Left cardiac atrium (tissue), 4 donors: ENCODE measurements around the gene TMEM221. TPM values are rescaled to one million over a fixed set of nuclear protein-coding genes. Genes with fewer than 3 reads are reported as not detected.

Experiments
- ATAC-seq, 2 donors: fragments of 200-7000 bp; cut with Tn5 transposase; one replicate each; pipeline ENCODE4 v1.9.1; 2020; ENCODE audit warnings: mild to moderate bottlenecking in 2 of 2, moderate library complexity in 2 of 2
- DNase-seq: peaks from one replicate; pipeline ENCODE4 v3.0.0-alpha.2; 2020
- intact Hi-C, 2 donors: fragments of 100-400 bp; cut with DNase I; formaldehyde crosslinking; loops; one replicate each; pipeline versions ENCODE4 v1.14.1 to v1.15.1; 2022 to 2023
- total RNA-seq, 2 donors: library from RNA; stranded (reverse); fragmentation: NEBNext Ultra II Directional; extraction: Animal tissue kit (Norgen Biotek cat#: 25700); gene quantifications; one replicate each; pipeline ENCODE4 v1.2.1, GENCODE V29; 2021
- donor health status: DM: no; HTN: yes; CAD: no.
- donor health status: DM: no; HTN: yes; CAD: no; lungs with severe emphysema.
- donor health status: DM: yes; HTN: yes; CAD: no.
- donor health status: Dilated cardiomyopathy.

The TMEM221 gene
- total RNA-seq, 2 donors from 2014 or later, result 0.18 to 0.21 TPM

DNA sequence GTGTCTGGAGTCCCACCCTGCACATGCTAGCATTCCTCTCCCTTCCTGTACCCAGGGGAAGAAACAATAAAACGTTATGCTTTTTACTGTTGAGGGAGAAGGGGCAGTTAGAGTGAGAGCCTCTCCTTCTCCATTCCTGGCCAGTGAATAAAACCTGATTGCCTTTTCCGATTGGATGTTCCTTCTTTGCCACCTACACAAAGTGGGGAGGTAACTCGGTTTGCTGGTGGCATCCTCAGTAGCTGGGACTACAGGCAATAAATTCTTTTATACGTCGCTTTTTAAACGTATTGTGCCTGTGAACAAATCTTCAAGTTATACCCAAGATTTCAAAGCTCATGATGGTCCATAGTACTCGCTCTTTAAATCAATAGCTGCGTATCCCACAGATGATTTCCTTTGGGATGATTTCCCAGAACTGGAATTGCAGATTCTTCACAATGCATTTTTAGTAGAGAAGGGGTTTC is 29.3 kb downstream of the TMEM221 start:
- DNase-seq, result no peak
- no peak for ATAC-seq
- intact Hi-C loops, result no loop called here

DNA sequence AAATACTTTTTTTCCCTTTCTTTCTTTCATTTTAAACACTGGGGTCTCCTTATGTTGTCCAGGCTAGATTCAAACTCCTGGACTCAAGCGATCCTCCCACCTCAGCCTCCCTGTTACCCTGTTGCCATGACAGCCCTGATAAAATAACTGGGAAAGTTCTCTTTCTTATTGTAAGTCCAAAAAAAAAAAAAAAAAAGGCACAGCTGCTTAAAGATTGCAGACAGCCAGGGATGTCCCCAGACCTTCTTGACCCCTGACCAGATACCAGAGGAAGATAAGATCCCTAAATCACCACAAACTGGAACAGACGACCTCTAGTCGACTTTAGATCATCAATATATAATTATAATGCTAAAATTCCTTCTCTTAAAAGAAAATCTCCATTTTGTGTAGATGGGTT is 29.8 kb downstream of the TMEM221 start:
- DNase-seq, result no peak
- ATAC-seq, result no peak
- intact Hi-C loops, result no loop called here

DNA sequence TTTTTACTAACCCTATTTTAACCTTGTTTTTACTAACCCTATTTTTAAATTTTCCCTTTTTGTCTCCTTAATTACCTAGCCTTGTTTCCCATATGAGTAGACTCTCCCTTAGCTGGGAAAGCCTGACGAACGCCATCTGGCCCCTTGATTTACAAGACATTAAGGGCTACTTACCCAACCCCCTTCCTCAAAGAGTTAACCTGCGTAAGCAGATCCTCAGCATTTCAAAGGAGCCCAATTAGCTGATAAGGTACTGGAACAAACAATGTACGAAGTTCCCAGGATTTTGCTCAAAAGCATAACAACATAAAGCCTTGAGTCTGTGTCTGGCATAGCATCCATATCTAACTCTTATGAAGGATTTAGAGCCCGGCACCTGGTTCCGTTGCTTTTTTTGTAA is 33.3 kb downstream of the TMEM221 start:
- intact Hi-C loops, result no loop called here
- DNase-seq (no peak), ATAC-seq (no peak)

DNA sequence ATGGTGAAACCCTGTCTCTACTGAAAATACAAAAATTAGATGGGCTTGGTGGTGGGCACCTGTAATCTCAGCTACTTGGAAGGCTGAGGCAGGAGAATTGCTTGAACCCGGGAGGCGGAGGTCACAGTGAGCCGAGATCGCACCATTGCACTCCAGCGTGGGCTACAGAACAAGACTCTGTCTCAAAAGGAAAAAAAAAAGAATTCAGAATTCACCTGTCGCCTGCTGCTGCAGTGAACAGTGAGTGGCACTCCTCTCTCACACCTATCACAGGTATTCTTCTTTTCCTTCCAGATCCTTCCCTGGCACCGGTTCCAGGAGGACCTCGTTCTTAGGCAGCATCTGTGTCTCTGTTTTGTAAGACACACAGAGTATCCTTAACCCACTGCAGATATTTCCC is 34.4 kb downstream of the TMEM221 start:
- no peak for ATAC-seq
- intact Hi-C loops, result no loop called here
- no peak for DNase-seq

DNA sequence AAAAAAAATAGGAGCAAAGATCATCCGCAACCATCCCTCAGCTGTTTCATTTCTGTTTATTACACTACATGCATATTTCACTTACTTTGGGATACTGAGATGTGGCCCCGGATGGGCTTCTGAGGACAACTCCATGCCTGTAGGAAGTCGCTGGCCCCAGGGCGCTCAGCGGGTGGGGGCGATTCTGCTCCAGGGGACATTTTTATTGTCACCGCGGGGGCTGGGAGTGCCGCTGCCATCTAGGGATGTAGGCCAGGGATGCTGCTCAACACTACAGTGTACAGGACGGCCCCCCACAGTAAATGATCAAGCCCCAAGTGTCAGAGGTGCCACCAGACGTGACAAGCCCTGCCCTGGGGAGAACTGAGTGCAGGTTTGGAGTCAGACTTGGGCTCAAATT is 36.7 kb downstream of the TMEM221 start:
- intact Hi-C loops, result no loop called here
- ATAC-seq (no peak), DNase-seq (no peak)

DNA sequence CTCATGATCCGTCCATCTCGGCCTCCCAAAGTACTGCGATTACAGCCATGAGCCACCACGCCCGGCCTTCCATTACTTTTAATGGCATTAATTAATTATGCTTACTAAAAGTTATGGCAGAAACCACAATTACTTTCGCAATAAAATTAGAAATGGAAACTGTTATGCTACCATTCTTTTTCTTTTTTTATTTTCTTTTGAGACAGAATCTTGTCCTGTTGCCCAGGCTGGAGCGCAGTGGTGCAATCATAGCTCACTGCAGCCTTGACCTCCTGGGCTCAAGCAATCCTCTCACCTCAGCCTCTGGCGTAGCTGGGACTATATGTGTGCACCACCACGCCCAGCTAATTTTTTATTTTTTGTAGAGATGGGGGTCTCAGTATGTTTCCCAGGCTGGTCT is 38.5 kb downstream of the TMEM221 start:
- intact Hi-C loops, result no loop called here
- DNase-seq (no peak), ATAC-seq (no peak)

DNA sequence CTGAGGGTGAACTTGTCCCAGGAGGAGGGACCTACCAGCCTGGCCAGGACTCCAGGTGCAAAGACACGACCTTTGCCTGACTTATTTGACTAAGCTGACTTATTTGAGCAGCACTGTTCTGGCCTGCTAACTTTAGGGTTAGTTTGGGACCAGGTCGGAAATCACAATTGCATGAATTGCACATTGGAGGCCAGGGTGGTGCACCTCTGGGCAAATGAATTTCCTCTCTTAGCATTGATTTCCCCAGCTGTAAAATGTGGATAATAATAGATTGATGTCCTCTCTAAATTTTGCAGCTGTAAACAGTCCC is 41.6 kb downstream of the TMEM221 start:
- DNase-seq (no peak), ATAC-seq (no peak)
- intact Hi-C loops, result no loop called here

DNA sequence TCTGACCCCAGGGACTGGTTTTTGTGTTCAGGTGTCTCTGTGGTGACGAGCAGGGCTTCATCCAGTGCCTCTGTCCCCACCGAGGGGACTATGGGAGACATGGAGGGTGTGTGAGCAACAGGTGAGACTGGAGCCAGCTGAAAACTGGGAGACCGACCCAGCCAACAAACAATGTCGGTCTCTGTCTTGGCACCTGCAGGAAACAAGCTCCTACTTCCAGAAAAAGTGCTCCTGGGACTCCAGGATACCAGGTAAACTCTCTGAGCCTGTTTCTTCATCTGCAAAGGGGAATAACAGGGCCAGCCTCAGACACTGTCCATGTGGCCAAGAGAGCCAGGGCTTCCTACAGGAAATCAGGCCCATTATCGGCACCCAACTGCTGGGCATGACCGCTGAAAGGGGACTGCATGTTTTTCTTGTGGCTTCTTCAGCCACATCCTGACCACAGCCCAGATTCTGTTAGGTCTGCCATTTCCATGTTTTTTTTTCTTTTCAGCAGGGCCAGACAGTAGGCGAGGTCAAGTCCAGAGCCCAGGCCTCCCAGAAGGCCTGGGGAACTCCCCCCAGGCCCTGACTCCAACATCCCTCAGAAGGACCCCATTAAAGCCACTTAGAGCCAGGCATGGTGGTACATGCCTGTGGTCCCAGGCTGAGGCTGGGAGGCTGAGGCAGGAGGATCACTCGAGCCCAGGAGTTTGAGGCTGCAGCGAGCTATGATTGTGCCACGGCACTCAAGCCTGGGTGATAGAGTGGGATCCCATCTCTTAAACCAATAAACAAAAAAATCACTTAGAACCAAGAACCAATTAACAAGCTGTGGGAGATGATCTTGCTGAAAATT is 42.2 kb downstream of the TMEM221 start:
- ATAC-seq (peak in 1 of 2 donors; percentile 20), DNase-seq (no peak)
- intact Hi-C loops, result no loop called here

DNA sequence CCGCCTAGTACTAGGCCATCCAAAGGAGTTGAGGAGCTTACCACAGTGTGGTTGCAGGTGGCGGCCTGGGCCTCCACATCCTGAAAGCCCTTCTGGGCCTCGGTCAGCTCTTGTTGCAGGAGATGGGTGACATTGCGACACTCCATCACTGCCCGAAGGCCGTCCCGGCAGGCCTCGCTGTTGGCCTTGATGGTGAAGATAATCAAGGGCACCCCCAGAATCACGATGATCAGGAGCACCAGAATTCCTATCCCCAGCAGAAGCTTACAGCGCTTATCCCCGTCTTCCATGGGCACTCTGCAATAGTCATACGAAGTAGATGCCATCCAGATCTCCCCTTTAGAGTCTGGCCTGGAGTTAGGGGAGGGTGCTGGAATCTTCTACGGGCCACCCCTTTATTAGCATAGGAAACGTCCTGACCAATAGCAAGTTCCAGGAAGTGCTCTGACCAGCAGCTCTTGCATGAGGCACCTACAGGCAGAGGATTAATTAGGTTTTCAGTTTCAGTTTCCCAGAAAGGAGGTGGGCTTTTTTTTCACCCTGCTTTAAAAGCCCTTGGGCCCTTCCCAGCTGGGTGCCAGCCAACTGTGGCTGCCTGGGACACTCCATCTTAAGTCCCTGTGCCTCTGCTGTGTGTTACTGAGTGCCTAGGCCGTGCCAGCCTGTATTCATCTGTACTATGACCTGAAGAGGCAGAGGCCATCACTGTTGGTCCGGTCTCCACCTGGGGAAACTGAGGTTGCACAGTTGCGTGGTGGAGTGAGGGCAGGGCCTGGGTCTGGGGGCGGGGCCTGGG is 43.0 kb downstream of the TMEM221 start, which contains the start of gene BST2:
BST2 (minus strand) TSS at position 381 of the 796 bp plus-strand sequence; CDS start at position 326, 55 bp downstream.
- DNase-seq, result peak; percentile 81
- ATAC-seq, result peak; percentile 92 to 93
- intact Hi-C loops, result no loop called here

DNA sequence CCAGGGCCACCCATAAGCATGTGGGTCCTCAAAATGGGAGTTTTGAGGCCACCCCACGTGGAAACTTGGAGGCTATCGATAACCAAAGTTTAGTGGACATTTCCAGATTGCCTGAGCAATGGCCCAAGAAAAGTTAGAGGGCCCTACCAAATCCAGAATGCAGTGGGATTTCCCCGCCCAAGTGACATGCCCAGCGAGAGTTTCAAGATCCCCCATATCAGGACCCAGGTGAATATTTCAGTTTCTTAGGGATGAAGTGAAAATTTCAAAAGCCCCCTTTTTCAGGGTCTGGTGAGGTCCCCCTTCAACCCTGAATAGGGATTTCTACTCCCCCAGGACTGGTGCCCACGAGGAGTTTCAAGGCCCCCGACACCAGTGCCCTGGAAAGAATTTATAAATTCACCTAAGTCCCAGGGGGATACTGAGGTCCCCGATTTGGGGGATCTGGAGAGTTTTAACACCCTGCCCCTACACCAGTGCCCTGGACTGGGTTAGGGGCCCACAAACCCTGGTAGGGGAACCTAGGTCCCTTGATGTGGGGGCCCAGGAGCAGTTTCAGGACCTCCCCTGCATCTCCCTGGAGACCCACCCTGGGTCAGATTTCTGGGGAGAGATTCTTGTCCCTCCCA is 43.7 kb downstream of the TMEM221 start:
- intact Hi-C loops, result no loop called here
- DNase-seq (no peak), ATAC-seq (no peak)

DNA sequence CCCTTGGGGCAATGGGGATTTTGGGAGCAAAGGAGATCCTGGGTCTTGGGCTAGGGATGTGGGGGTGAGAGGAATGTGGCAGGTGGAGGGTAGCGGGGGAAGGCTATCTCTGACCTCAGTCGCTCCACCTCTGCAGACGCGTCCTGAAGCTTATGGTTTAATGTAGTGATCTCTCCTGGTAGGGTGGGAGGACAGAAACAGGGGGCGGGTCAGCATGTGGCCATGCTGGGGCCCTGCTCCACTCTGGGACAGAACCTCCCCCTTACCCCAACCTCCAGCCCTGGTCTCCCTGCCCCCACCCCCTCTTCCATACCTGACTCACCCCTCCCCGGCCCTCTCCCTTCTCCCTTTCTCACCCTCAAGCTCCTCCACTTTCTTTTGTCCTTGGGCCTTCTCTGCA is 44.5 kb downstream of the TMEM221 start:
- no peak for DNase-seq
- ATAC-seq, result no peak
- intact Hi-C loops, result no loop called here

DNA sequence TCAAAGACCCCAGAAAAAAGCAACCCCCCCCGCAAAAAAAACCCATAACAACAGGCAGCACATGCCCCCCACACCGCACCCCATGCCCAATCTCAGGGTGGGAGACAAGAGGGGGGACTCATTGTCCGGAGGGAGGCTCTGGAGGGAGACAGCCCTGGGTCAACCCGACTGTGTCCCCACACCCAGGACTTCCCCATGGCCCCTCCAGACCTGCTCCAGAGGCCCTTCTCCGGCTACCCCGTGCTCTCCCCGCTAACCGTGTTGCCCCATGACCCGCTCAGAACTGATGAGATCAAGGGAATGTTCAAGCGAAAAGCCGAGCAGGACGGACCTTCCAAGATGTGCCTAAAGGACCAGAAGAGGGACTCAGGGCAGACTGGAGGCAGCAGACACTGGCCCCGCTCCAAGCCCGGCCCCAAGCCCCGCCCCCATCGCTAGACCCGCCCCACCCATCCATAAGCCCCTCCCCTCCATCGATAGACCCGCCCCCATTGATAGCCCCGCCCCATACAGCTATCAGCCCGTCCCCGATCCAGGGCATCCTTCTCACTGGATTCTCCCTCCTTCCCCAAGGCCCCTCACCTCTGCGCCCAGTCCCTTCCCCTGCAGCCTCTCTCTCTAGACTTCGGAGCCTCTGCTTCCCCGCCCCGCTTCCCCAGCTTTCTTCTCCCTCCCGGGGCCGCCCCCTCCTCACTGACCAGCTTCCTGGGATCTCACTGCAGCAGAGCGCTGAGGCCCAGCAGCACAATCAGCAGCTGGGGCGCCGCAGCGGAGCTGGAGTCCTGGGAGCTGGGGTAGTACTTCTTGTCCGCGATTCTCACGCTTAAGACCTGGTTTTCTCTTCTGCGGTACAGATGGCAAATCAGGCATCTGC is 45.2 kb downstream of the TMEM221 start:
- ATAC-seq, result peak; percentile 17 to 35
- DNase-seq, result peak; percentile 38
- intact Hi-C loops, result no loop called here

DNA sequence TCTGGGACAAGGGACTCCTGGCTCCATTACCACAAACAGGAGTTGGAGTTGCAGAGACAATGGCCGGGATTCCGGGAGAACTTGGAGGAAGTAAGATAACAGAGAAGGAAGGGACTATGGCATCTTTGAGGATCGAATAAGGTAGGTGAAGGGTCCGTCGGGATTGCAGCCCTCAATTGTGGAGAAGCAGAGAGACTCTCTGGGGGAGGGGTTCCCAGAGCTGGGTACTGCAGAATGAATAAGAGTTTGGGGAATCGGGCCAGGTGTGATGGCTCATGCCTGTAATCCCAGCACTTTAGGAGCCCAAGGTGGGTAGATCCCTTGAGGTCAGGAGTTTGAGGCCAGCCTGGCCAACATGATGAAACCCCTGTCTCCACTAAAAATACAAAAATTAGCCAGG is 46.8 kb downstream of the TMEM221 start:
- DNase-seq, result no peak
- intact Hi-C loops, result no loop called here
- no peak for ATAC-seq

DNA sequence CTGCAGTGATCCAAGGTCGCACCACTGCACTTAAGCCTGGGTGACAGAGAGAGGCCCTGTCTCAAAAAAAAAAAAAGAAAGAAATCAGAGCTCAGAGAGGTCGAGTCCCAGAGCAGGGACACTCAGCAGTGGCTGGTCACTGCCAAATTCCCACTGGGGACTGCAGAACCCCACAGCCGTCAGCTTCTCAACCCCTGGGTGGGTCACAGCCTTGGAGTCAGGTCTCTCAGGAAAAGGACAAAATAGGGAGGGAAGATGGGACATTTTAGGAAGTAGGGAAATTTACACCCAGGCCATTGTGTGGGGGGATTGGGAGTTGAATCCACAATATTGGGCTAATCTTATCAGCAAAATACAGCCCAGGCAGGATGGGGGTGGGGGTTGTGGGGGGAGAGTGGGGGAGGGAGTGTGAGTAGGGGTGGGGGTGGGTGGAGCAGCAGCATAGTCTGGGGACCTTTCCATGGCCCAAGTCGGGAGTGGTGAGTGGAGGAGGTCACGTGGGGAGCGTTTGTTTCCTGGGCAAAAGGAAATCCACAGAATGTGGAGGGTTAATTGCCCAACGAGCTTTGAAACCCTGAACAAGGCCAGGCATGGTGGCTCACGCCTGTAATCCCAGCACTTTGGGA is 49.5 kb downstream of the TMEM221 start:
- DNase-seq (no peak), ATAC-seq (no peak)
- intact Hi-C loops, result loop anchor here in 1 of 2 donors (10.0 kb wide), 1 partner anchor 66 kb away; the partner anchor contains the start of gene NXNL1

DNA sequence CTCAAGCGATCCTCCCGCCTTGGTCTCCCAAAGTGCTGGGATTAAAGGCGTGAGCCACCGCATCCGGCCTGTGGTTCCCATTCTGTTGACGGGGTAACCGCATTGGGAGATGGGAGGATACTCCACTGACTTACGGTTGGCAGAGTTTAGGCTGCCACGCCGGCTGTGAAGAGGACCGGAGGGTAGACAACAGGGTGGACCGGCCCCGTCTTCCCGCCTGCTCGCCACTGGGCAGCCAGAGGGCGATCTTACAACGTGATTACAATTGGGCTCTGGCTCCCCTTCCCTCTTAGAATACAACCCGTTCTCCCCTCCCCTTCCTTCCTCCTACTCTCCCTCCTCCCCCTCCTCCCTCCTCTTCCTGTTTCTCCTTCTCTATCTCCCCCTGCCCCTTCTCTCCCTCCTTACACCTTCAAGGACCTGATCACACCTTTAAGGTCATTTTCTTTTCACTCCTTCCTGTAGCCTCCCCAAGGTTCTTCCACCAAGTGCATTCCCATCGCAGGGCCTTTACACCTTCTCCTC is 53.5 kb downstream of the TMEM221 start:
- intact Hi-C loops, result loop anchor here in 1 of 2 donors (10.0 kb wide), 1 partner anchor 70 kb away; the partner anchor contains the start of gene NXNL1
- DNase-seq (peak; percentile 78), ATAC-seq (peak; percentile 27 to 28)

DNA sequence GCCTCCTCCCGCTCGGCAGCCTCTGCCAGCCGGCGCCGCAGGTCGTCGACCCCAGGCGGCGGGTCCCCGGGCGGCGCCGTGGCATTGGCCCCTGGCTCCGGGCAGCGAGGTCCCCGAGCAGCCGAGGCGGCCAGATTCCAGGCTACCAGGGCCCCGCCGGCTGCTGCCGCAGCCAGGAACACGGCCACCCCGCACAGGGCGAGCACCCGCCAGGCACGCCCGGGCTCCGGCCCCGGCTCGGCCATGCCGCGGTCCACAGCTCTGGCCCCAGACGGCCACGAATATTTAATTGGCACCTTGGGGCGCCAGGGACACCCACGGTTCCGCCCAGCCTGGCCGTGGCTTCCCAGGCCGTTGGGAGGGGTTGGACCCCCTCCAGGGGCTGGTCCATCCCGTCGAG is 54.6 kb downstream of the TMEM221 start, which contains the start of gene CCDC194:
CCDC194 (minus strand) TSS at position 283 of the 400 bp plus-strand sequence; CDS start at position 245, 38 bp downstream.
- ATAC-seq, result no peak
- DNase-seq, result no peak
- intact Hi-C loops, result loop anchor here in 1 of 2 donors (10.0 kb wide), 1 partner anchor 71 kb away; the partner anchor contains the start of gene NXNL1

DNA sequence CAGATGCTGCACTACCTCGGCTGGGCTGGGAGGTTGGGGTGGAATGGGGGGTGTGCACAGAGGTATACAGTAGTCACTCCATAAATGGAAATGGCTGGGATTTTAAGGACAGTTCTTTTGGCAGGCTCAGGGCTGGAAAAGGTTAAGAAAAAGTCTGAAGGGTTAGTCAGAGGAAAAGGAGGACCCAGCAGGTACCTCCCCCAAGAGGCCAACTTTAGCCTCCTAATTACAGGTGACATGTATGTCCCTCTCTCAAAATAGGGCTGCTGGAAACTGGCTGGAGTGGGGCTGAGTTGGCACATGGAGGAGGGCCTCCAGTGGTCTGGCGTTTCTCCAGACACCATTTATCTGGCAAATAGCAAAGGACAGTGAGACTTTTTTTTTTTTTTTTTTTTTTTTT is 55.5 kb downstream of the TMEM221 start:
- no peak for DNase-seq
- intact Hi-C loops, result loop anchor here in 1 of 2 donors (10.0 kb wide), 1 partner anchor 72 kb away; the partner anchor contains the start of gene NXNL1
- ATAC-seq, result no peak
